Smooth muscle cell (in vitro differentiated cells): Measurements from ENCODE around the gene EEF1B2. TPM values are rescaled to one million over a fixed set of nuclear protein-coding genes. Genes with fewer than 3 reads are reported as not detected.
"Not testable (repeated sequence)": the region's sequence is repeated elsewhere in the genome, so short reads cannot be mapped to it uniquely, and the experiment has no call there.

ENCODE experiments used
- DNase-seq: peaks from one replicate; lab custom pipeline; 2025; ENCODE audit not compliant: unreplicated experiment; lab: John Stamatoyannopoulos, UW
- H2AFZ ChIP-seq: fragments of 200-600 bp; sonication (generic); 2 replicates; pipeline ENCODE4 v1.6.0; 2016; ENCODE audit warnings: antibody characterized with exemption, low read depth, mild to moderate bottlenecking
- H3F3A ChIP-seq: fragments of 200-600 bp; sonication (generic); 2 replicates; pipeline ENCODE4 v1.6.0; 2017; ENCODE audit warnings: antibody characterized with exemption, low read depth
- H3K27ac ChIP-seq: fragments of 200-600 bp; sonication (generic); 2 replicates; pipeline ENCODE4 v1.5.1; 2016; ENCODE audit warnings: low read depth, mild to moderate bottlenecking
- H3K27me3 ChIP-seq: fragments of 200-600 bp; sonication (generic); 2 replicates; pipeline ENCODE4 v1.6.1; 2016; ENCODE audit warnings: low read depth, mild to moderate bottlenecking
- H3K36me3 ChIP-seq: fragments of 200-600 bp; sonication (generic); 2 replicates; pipeline ENCODE4 v1.5.1; 2016; ENCODE audit warnings: low read depth
- H3K4me1 ChIP-seq: fragments of 200-600 bp; sonication (generic); 2 replicates; pipeline ENCODE4 v1.5.1; 2016; ENCODE audit warnings: low read depth
- H3K4me2 ChIP-seq: fragments of 200-600 bp; sonication (generic); 2 replicates; pipeline ENCODE4 v1.6.0; 2016; ENCODE audit warnings: mild to moderate bottlenecking
- H3K4me3 ChIP-seq: fragments of 200-600 bp; sonication (generic); 2 replicates; pipeline ENCODE4 v1.5.1; 2016; ENCODE audit warnings: mild to moderate bottlenecking
- H3K79me2 ChIP-seq: fragments of 200-600 bp; sonication (generic); 2 replicates; pipeline ENCODE4 v1.6.0; 2016; ENCODE audit warnings: low read depth, mild to moderate bottlenecking
- H3K9ac ChIP-seq: fragments of 200-600 bp; sonication (generic); 2 replicates; pipeline ENCODE4 v1.6.0; 2016; ENCODE audit warnings: low read depth
- H3K9me3 ChIP-seq: fragments of 200-600 bp; sonication (generic); replicated peaks from 2 replicates; pipeline ENCODE4 v1.5.1; 2016; ENCODE audit warnings: low read depth
- H4K20me1 ChIP-seq: fragments of 200-600 bp; sonication (generic); 2 replicates; pipeline ENCODE4 v1.6.0; 2016; ENCODE audit warnings: low read depth
- WGBS: methylation state at CpG from one replicate; pipeline ENCODE4 v1.1.7; 2016; ENCODE audit warnings: low lambda C conversion rate; 5-methylcytosine and 5-hydroxymethylcytosine counted together
- polyA plus RNA-seq: library from polyadenylated mRNA; unstranded; fragments of >200 nt; fragmentation: Nextera tagmentation; extraction: Ambion mirVana; gene quantifications from 2 replicates; pipeline ENCODE4 v1.2.1, GENCODE V29; 2016
- total RNA-seq: library from RNA; depleted of rRNA; stranded (reverse); fragments of >200 nt; gene quantifications from 2 replicates; pipeline ENCODE4 v1.2.3, GENCODE V29; 2014
- TF ChIP-seq, protein P1 (sequence below): fragments of 200-600 bp; sonication (generic); IDR thresholded peaks from 2 replicates; pipeline ENCODE4 v1.5.1; 2017; ENCODE audit warnings: borderline replicate concordance, mild to moderate bottlenecking, antibody characterized with exemption; ENCODE audit not compliant: insufficient read depth, poor library complexity, severe bottlenecking

EEF1B2 gene
- total and polyA plus RNA-seq, 2 experiments from 2014 or later, result 336 to 401 TPM

DNA sequence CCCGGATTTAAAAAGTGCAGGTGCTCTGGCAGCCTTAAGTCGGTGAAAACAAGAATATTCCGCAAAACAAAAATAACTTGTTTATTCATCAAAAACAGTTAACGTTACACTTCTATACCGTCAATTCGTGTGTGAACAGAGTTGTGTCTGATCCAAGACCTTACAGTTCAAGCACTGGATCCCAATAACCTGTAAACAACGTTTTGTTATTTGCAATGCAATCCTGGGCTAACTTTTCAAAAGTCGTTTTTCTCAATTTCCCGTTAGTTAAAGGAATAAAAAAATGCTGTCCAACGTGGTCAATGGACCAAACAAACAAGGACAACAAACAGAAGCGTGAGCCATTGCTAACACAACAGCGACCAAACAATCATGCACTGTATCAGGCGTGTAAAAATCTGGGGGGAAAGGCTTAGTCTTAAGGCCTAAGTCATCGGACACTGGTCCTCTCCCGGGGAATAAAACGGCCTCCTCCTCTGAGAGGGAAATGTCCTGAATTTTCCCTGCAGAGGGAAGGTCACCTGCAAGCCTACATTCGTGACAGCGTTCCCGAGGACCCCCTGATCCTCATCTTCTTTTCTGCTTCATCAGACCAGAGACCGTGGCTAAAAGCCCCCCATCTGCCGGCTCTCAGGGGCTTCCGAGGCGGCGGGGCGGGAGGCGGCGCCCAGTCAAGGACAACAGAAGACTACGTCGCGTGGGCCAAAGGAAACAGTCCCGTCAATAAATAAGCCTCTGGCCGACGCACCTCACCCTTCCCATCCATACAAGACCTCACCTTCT lies 941 bp upstream of the EEF1B2 start:
- Histone ChIP-seq H3K4me2 (peak overlapping the region; percentile 92), H3K27me3 (no peaks in the 10 kb centered on the region), H3K9ac (peak overlapping the region; percentile 89), H3K36me3 (peaks cover 3% of the 10 kb centered on the region), H3K4me3 (peak overlapping the region; percentile 82), H3K9me3 (no peaks in the 10 kb centered on the region), H3K79me2 (peaks cover 89% of the 10 kb centered on the region), H3K4me1 (peaks cover 8% of the 10 kb centered on the region), H3F3A (peaks cover 4% of the 10 kb centered on the region), H3K27ac (peak overlapping the region; percentile 90), H2AFZ (peak overlapping the region; percentile 90), H4K20me1 (peaks cover 53% of the 10 kb centered on the region)
- TF ChIP-seq, protein P1, sequence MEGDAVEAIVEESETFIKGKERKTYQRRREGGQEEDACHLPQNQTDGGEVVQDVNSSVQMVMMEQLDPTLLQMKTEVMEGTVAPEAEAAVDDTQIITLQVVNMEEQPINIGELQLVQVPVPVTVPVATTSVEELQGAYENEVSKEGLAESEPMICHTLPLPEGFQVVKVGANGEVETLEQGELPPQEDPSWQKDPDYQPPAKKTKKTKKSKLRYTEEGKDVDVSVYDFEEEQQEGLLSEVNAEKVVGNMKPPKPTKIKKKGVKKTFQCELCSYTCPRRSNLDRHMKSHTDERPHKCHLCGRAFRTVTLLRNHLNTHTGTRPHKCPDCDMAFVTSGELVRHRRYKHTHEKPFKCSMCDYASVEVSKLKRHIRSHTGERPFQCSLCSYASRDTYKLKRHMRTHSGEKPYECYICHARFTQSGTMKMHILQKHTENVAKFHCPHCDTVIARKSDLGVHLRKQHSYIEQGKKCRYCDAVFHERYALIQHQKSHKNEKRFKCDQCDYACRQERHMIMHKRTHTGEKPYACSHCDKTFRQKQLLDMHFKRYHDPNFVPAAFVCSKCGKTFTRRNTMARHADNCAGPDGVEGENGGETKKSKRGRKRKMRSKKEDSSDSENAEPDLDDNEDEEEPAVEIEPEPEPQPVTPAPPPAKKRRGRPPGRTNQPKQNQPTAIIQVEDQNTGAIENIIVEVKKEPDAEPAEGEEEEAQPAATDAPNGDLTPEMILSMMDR, result no peak
- under 1% methylated on average over 33 of the region's 33 CpGs for WGBS
- DNase-seq, result no peak

DNA sequence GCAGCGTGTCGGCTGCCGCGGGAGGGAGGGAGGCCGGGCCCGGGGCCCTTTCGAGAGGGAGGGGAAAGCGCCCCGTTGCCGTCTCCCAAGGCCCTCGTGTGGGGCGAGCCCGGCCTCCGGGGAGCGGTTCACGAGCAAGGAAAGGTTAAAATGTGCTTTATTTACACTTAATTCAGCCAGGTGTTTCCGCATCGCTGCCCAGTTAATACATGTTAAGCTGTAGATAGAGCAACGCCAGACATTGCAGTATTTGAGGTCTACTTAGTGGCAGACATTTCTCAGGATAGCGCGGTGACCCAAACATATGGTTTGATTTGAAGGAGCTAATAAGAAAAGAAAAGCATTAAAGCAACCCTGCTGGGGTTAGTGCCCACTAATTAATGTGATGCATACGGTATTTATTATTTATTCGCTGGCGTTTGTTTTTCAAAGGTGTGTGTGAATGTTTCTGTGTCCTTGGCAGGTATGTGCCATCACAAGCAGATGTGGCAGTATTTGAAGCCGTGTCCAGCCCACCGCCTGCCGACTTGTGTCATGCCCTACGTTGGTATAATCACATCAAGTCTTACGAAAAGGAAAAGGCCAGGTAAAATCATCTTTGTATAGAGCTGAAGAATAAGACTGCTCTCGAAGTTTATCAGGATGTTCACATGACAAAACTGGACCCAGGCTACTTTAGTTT lies 571 bp downstream of the EEF1B2 start:
- TF ChIP-seq, protein P1, result no peak
- H4K20me1 ChIP-seq, result peaks cover 47% of the 10 kb centered on the region
- peak overlapping the region; percentile 91 for H3K4me2 ChIP-seq
- peak overlapping the region; percentile 88 for H3K9ac ChIP-seq
- peaks cover 74% of the 10 kb centered on the region for H3K79me2 ChIP-seq
- no peaks in the 10 kb centered on the region for H3K27me3 ChIP-seq
- H3K9me3 ChIP-seq, result no peaks in the 10 kb centered on the region
- peaks cover 8% of the 10 kb centered on the region for H3K4me1 ChIP-seq
- H3F3A ChIP-seq, result peaks cover 4% of the 10 kb centered on the region
- peak overlapping the region; percentile 90 for H3K27ac ChIP-seq
- no peak for DNase-seq
- peak overlapping the region; percentile 82 for H3K4me3 ChIP-seq
- H2AFZ ChIP-seq, result peak overlapping the region; percentile 78
- peaks cover 3% of the 10 kb centered on the region for H3K36me3 ChIP-seq
- 8% methylated on average over 21 of the region's 30 CpGs for WGBS

DNA sequence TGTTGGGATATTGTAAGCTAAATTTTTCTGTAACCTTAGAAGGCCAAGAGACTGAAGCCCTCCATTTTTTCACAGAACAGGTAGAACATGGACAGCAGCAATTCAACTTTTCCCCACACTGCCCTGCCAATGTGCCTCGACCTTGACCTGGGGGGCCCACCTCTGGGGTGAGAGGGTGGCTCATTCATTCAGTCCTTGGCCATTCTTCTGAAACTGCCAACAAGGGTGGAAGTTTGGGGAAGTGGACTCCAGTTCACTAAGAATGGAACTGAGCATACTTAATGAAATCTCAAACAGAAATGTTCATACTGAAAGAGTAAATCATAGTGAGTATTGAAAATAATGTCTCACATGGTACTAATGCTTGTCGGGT lies 1.1 kb downstream of the EEF1B2 start:
- Histone ChIP-seq H3K27ac (peak overlapping the region; percentile 90), H3K4me2 (peak overlapping the region; percentile 91), H3K9ac (peak overlapping the region; percentile 88), H3K36me3 (peaks cover 3% of the 10 kb centered on the region), H3F3A (peaks cover 4% of the 10 kb centered on the region), H3K27me3 (no peaks in the 10 kb centered on the region), H4K20me1 (peaks cover 42% of the 10 kb centered on the region), H3K9me3 (no peaks in the 10 kb centered on the region), H3K4me3 (peak overlapping the region; percentile 82), H3K4me1 (peaks cover 8% of the 10 kb centered on the region), H2AFZ (no peak overlapping the region), H3K79me2 (peaks cover 69% of the 10 kb centered on the region)
- TF ChIP-seq, protein P1, result no peak
- WGBS, result 65% methylated on average over 2 of the region's 2 CpGs
- no peak for DNase-seq

DNA sequence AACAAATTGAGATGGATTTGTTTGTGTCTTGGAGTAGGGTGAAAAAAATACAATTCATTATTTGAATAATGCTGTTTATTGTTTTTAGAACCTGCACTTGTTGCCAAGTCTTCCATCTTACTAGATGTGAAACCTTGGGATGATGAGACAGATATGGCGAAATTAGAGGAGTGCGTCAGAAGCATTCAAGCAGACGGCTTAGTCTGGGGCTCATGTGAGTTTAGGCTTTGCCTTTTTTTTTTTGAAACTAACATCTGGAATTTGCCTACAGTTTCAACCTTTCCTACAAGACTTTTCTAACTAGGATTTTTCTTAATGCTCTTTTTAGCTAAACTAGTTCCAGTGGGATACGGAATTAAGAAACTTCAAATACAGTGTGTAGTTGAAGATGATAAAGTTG lies 2.7 kb downstream of the EEF1B2 start:
- not testable (repeated sequence) for H2AFZ ChIP-seq, H3K36me3 ChIP-seq, H3K4me3 ChIP-seq, H3F3A ChIP-seq, H3K4me1 ChIP-seq, H3K9ac ChIP-seq, DNase-seq, H3K27me3 ChIP-seq, H3K4me2 ChIP-seq, H3K9me3 ChIP-seq
- Histone ChIP-seq H3K79me2 (peaks cover 53% of the 10 kb centered on the region), H3K27ac (peak overlapping the region; percentile 1), H4K20me1 (peaks cover 26% of the 10 kb centered on the region)
- 96% methylated on average over 4 of the region's 4 CpGs for WGBS
